HS-27A (cell line): ENCODE results near the gene L3MBTL1.
"Not testable (repeated sequence)": the region's sequence is repeated elsewhere in the genome, so short reads cannot be mapped to it uniquely, and the experiment has no call there.

Experiments
- DNase-seq: peaks from one replicate; pipeline ENCODE4 v3.0.0-alpha.2; 2012; ENCODE audit warnings: low read depth, missing footprints

L3MBTL1 gene

GRCh38 chr20:43559147-43559987 lies 51.9 kb downstream of the L3MBTL1 start:
- DNase-seq, result no peak

DNA sequence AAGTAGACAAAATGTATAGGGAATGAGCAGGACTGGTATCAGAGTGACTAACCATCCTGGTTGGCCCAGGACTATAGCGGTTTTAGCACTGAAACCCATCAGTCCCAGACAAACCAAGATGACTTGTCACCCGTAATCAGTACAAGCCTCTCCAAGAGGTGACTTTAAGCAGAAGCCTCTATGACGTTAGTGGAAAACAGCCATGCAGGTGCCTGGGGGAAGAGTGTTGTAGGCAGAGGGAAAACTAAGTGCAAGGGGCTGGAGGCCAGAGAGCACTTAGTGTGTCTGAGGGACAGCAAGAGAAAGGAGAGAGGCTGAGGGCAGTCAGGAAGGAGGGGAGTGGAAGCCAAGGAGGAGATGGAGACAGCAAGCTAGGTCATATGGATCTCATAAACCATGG lies 53.5 kb downstream of the L3MBTL1 start:
- no peak for DNase-seq

GRCh38 chr20:43563429-43563828 lies 55.9 kb downstream of the L3MBTL1 start:
- no peak for DNase-seq

DNA sequence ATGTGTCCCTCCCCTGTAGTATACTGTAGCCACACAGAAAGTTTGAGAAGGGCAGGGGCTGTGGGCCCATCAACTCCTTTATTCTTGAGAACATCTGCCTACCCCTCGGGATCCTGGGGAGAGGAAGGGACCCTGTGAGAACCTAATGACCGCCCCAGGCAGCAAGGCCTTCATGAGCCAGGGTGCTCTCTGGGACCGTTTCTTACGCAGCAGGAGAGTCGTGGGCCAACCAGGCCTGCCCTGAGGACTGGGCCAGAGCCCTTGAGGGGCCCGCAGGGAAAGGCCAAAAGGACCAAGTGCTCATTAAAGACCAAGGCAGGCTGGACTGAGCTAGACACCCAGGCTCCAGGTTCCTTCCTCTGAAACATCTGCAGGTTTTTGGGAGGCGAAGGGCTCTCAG lies 56.5 kb downstream of the L3MBTL1 start:
- no peak for DNase-seq

DNA sequence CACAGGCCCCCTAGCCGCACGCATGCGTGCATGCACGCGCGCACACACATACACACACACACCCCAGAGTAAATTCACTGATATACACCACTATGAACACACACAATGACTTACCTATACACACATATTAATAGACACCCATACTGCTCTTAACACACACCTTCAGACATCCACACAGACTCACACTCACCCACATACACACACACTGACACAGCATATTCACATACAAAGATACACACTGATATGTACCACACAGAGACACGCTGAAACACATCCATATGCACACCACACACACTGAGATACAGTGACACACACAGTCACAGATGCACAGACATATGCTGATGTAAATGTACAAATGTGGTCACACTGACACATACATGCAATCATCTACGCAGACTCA lies 57.0 kb downstream of the L3MBTL1 start:
- DNase-seq, result no peak

DNA sequence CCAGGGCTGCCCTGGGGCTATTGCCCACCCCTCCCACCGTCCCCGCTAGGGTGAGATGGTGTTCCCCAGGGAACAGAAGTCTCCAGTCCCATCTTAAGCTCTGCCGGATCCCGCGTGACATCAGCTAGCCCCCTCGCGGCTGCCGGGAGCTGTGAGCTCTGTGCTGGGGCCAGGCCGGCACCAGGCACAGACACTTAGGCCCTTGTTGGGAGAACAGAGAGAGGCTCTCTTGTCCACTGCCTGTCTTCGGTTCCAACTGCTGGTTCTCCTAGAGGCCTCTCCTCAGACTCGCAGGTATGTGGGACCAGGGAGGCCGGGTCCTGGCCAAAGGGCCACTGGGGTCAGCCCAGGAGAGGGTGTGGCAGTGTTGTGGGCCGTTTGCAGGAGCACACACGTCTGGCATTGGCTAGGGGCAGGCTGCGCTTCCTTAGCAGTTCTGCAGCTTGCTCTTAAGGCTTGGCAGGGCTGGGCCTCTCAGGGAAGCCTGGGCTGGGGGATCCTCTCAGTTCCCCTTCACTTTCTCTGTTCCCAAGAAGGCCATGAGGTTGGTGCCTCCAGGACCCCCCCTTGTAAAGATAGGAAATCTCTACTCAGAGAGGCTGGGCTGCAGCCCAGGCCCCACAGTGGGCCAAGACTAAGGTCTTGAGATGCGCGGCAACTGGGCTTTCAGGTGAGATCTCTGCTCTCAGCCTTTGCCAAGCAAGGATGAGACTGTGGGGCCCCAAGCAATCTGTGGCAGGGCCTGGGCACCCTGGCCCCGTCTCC lies 57.7 kb downstream of the L3MBTL1 start:
- DNase-seq, result no peak

DNA sequence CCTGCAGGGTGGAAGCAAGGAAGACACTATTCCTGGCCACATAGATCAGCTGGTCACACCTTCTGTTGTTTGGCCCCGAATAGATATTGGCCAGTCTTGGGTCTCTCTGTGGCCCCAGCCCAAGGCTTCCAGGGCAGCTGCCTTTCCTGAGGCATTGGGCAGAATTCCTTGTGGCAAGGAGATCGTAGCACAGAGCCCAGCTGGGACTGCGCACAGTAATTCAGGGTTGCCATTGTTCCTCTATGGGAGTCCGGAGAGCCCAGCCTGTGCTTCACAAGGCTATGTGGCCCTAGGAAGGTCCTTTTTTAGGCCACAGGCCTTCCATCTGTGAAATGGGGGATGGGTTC lies 58.2 kb downstream of the L3MBTL1 start:
- no peak for DNase-seq

GRCh38 chr20:43567477-43567876 lies 60.0 kb downstream of the L3MBTL1 start:
- DNase-seq, result no peak

- no peak for DNase-seq
Measured at GRCh38 chr20:43568706-43569105, 61.2 kb downstream of the L3MBTL1 start.

DNA sequence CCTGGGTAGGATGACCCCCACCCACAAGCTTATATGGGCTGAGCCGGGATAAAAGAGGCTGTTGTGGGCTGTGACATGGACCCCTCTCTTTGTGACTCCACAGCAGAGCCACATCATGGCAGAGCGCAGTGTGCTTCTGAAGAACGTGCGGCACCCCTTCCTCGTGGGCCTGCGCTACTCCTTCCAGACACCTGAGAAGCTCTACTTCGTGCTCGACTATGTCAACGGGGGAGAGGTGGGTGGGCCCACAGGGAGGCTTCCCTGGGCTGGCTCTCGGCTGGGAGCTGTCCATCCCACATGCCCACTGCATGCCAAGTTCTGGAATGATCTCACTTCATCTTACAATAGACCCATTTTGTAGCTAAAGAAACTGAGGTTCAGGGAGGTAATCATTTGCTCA lies 61.8 kb downstream of the L3MBTL1 start:
- DNase-seq, result no peak

DNA sequence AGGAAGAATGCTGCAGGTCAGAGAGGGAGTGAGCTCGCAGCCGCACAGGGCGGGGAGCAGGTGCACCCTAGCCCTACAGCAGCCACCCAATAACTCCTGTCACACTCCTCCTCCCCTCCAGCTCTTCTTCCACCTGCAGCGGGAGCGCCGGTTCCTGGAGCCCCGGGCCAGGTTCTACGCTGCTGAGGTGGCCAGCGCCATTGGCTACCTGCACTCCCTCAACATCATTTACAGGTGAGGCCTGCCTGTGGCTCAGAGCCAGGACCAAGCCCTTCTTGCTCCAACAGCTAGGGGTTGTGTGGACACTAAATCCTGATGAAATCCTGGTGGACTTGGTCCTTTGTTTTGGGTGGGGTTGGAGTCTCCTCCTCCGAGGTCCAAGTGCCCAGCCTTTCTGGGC lies 63.0 kb downstream of the L3MBTL1 start:
- no peak for DNase-seq

- no peak for DNase-seq
Measured at GRCh38 chr20:43571310-43571709, 63.8 kb downstream of the L3MBTL1 start.

DNA sequence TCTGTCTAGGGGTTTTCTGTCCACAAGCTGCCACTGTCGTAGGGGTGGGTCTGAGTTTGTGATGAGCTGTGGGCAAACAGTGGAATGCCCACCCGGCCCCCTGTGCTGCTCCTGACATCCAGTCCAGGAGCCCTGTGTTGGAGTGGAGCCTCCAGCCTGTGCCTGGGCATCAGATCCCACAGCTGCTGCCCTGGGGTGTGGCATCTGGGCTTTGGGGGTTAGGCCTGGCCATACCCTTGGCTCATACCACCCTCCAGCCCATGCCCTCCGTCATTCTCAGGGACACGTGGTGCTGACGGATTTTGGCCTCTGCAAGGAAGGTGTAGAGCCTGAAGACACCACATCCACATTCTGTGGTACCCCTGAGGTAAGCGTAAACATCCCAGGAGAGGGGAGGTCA lies 64.3 kb downstream of the L3MBTL1 start:
- DNase-seq, result no peak

DNA sequence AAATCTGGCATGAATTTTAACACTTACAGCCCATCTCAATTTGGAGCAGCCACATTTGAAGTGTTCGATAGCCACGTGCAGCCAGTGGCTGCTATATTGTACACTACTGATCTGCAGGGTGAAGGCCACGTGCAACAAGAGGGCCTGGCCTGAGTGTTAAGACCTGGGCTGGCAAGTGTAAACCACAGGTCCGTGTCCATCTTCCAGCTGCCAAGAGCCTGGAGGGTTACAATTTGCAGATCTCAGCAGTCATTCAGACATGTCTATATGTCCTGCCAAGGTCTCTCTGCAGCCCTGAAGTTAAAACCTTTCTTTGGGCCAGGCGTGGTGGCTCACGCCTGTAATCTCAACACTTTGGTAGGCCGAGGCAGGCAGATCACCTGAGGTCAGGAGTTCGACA lies 65.4 kb downstream of the L3MBTL1 start:
- no peak for DNase-seq

DNA sequence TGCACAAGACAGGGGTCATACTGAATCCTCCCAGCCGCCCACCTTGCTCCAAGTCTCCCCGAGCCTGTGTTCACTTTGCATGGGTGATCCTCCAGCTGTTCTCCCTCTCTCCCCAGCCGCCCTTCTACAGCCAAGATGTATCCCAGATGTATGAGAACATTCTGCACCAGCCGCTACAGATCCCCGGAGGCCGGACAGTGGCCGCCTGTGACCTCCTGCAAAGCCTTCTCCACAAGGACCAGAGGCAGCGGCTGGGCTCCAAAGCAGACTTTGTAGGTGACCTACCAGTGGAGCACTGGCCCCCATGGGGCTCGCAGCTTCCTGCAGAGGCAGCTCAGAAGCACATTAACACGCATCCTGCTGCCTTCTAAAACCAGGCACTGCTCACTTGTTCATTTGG lies 68.6 kb downstream of the L3MBTL1 start:
- no peak for DNase-seq

DNA sequence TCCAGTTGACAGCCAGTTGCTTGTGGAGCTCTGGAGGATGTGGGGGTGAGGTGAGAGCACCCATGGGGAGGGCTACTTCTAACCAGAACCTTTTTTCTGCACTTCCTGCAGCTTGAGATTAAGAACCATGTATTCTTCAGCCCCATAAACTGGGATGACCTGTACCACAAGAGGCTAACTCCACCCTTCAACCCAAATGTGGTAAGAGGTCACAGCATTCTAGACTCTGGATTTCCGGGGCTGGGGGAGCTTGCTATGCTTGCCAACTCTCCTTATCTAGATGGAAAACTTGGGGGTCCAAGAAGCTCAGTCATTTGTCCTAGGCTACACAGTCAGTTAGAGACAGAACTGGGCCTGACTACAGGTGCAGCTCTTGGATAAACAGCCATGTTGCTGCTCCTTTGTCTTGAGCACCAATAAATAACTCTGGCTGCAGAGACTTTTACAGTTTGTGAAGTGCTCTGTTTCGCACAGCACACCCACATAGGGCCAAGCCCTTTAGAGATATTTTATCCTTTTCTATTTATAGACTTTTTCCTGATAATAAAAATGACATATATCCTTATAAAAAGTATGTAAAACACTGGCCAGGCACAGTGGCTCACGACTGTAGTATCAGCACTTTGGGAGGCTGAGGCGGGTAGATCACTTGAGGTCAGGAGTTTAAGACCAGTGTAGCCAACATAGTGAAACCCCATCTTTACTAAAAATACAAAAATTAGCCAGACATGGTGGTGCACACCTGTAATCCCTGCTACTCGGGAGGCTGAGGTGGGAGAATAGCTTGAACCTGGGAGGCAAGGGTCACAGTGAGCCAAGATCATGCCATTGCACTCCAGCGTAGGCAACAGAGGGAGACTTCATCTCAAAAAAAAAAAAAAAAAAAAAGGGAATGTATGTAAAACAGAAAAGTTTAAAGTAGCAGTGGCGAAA lies 72.6 kb downstream of the L3MBTL1 start:
- no peak for DNase-seq

- no peak for DNase-seq
Measured at GRCh38 chr20:43583133-43583864, 75.8 kb downstream of the L3MBTL1 start.

GRCh38 chr20:43583982-43584432 lies 76.5 kb downstream of the L3MBTL1 start:
- DNase-seq, result peak; percentile 98

GRCh38 chr20:43584448-43585136 lies 77.1 kb downstream of the L3MBTL1 start:
- DNase-seq, result peak; percentile 66

DNA sequence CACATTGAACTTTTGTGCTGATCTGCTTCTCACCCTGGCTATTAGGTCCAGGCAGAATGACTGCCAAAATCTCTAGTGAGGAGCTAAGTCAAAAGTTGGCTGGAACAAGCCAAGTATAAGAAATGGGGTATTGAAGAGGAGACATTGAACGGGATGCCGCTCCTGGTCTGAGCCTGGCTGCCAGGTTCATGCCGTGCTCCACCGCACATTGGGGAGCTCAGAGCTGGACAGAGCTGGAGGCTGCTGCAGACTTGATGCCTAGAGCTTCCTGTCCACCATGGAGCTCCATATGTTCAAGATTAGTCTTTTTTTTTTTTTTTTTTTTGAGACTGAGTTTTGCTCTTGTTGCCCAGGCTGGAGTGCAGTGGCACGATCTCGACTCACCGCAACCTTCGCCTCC lies 79.1 kb downstream of the L3MBTL1 start:
- no peak for DNase-seq

GRCh38 chr20:43588526-43588925 lies 81.0 kb downstream of the L3MBTL1 start:
- DNase-seq, result not testable (repeated sequence)
